Activated naive CD8-positive, alpha-beta T cell treated with anti-CD3 and anti-CD28 coated beads, Interleukin-2, amount 50 U/mL, for 16 hours (primary cell): ENCODE results near the gene SMIM32.

Experiments used
- DNase-seq: peaks from one replicate; pipeline ENCODE4 v3.0.0-alpha.2; 2020; ENCODE audit warnings: low read depth, low spot score

Gene SMIM32

DNA sequence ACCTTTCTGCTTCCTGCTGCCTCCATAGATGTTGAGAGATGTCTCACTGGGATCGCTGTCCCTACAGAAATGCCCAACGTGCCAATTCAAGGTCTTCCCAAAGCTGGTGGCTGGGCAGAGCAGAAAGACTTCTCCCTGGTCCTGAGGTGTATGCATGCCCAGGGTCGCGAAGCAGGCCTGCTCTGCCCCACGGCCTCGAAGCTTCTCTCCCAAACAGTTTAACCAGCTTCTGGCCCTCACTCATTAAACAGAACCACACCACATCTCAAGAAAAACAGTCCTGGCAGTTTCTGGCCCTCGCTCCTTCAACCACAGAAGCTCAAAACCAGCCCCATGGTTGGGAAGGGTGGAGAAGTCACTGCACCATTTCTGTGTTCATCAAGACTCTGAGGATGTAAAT, 14.7 kb upstream of the SMIM32 start:
- DNase-seq = no peak

DNA sequence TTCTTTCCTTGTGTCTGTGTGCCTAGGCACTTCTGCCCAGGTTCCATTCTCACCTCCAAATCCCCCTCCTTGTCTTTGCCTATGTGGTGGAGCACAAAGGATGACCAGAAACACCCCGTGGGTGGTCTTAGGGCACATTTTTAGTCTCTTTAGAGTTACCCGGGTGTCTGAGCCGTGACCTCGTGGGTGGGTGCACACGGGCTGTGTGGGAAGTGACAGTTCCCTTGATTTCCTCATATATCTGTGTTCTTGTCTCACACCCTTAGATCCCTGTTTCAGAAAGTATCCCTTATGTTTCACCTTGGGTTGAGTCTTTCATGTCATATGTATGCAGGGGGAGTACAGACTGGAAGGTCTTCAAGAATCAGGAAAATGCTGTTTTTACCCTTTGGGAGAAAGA, 13.4 kb upstream of the SMIM32 start:
- no peak for DNase-seq

DNA sequence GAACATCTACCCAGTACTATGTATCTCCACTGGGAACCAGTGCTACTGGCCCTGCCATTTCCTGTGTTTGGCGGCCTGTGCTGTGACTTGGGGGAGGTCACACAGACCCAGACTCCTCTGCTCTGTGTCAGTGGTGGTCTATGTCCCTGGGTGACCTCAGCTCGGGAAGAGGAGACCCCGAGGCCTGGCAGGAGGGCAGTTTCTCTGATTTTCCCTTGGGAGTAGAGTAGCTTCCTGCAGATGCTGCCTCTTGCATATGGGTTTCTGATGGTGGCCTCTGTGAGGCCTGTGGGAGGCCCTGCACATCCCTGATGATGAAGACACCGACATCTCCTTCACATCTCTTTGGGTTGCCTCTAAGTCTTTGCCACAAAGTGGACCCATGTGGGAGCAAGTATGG, 13.0 kb upstream of the SMIM32 start:
- no peak for DNase-seq

DNA sequence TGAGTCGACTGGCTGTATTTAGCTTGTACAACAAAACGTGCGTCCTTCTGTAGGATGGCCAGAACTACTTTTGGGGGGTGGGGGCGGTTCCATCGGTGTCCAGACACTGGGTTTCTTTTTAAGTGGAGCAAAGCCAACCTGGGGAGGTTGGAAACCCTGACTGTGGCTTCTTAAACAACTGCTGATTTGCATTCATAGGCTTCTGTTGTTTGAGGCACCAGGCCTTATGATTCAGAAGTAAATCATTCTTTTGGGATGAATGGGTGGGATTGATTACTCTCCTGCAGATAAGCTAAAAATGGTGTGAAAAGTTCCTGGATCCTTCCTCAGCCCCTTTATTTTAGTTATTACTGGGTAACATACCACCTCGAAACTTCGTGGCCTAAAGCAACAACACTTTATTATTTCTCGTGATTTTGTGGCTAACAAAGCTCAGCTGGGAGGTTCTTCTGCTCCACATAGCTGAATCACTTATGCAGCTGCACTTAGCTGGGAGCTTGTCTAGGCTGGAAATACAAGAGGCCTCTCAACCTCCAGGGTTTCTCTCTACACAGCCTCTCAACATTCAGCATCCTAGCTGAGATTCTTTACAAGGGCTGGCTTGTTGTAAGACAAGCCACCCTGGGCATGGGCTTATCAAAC, 12.2 kb upstream of the SMIM32 start:
- DNase-seq = no peak

DNA sequence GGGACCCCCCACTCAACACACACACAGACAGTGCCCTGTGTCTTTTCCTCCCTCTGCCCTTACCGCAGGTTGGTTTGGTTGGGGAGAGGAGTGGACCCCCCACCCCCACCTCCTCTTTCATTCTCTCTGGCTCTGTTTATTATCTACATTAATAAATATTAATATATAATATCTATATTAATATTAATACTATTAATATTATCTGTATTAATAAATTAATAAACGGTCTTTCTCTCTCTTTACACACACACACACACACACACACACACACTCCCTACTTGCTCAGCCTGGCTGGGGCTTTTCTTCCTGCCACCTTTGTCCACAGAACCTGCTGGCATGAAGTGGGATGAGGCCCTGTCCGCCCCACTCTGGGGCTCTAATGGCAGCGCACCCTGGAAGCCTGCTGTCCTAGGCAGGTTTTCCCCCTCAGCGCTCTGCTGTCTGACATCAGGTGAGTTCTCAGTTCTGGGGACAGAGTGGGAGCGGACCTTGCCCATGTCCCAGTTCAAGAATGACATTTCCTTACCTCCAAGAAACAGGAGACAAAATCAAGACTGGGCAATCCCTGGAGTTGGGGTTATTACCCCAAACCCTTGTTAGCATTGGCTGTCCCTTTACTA, 10.5 kb upstream of the SMIM32 start:
- DNase-seq = no peak

DNA sequence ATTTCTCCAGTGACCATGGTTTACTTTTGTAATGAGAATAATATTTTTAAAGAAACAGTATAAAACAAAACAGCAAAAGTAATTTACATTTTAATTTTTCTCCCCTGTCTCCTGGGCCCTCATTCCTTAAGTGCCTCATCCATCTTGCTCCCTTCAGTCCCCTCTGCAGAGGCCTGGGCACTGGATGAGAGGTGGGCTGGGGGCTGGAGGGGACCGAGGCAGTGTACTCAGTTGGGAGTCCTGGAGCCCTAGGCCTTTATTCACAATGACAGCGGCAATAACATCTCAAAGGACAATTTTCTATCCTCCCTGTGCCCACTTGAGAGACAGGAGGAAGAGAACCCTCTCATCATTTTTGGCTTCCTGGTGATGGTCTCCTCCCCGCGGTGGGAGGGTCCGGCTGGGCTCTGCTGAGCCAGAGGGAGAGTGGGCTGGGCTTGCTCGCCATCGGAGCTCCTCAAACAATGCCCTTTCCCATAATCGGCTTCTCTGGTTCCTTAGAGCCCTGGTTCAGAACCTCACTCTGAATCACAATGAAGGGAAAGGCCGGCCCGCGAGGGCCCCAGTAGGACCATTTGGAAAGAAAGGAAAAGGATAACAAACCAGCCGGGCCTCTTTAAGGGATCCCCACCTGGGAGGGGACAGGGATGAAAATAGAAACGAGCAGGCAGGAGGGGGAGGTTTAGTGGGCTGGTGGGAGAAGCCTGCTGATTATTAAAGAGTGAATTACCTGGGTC, 9.7 kb upstream of the SMIM32 start:
- no peak for DNase-seq

DNA sequence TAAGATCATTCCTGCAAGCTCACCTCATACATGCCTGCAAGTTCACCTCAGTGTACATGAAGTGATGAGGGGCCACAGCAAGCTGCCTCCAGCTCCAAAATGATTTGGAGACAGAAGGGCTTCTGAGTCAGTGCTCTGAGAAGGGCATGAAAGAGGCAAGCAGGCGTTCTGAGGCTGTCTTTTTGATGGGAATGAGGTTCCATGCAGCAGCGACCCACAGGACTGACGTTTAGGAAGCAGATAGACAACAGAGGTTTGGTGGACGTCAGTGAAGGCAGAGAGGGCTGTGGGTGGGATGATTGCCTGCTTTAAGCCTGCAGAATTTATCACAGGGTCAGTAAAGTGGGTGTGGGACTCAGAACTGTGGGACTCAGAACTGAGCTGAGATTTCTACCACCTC, 8.9 kb upstream of the SMIM32 start:
- DNase-seq = no peak

DNA sequence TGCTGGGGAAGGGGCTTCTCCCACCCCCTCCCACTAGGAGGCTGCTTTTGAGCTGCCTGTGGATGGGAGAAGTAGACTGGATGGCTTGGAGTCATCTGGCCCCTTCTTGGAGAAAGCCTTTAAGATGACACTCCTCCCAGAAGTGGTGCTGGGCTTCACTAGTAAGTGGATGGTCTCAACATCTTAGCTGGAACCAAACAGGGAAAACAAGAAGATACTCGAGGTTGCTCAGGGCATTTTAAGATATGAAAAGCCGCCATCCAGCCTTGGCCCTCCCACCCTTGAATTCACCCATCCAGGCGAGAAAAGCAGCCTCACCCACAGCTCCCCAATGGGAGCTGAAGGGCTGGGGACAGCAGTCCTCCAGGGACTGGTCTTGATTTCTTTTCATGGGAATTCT, 7.8 kb upstream of the SMIM32 start:
- no peak for DNase-seq

DNA sequence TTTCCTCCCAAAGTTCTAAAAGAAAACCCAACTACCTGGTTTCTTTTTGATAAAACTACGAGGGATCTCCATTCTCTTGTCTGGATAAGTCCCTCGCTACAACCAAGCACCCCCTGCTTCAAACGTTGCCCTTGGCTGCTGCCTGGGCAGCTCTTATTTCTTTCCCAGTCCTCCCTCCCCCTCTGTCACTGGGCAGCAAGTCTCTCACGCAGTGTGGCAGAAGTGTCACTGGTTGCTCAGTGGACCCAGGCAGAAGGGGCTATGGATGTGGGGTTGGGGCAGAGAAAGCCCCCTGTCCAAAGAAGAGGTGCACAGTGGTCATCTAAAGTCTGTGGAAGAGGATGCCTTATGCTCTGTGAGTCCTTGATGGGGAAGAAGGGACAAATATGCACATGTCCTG, 7.2 kb upstream of the SMIM32 start:
- no peak for DNase-seq

DNA sequence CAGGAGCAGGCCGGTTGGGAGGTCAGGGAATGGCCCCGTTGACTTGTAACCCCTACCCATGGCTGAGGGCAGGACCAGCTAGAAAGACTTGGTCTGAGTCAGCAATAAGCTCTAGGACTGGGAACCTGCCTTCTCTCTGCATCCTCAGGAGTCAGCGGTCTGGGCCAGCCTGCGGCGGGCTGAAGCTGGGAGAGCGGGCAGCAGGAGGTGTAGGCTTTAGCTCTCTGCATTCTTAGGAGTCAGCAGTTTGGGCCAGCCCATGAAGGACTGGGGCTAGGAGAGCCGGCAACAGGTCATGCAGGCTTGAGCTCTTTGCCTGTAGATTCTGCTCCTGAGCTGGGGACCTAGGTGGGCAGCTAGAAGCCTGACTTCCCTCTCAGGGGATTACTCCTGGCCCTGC, 6.4 kb upstream of the SMIM32 start:
- DNase-seq = no peak

DNA sequence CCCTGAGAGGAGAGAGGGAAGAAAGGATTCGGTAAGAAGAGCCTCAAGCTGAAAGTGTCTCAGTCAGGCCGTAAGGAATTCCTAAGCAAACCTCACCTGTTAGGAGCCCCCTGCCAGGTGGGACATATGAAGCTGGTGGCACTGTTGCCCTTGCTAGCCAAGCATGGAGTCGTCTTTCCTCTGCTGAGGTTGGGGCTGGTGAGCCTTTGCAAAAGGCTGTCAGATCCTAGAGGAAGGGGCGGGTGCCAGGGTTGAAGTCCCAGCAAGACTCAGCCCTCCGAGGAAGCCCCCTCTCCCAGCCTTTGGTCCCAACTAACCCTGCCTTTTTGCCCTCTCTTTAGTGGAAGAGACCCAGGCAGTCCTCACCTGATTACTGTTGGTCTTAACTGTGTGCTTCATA, 5.5 kb upstream of the SMIM32 start:
- DNase-seq = no peak

DNA sequence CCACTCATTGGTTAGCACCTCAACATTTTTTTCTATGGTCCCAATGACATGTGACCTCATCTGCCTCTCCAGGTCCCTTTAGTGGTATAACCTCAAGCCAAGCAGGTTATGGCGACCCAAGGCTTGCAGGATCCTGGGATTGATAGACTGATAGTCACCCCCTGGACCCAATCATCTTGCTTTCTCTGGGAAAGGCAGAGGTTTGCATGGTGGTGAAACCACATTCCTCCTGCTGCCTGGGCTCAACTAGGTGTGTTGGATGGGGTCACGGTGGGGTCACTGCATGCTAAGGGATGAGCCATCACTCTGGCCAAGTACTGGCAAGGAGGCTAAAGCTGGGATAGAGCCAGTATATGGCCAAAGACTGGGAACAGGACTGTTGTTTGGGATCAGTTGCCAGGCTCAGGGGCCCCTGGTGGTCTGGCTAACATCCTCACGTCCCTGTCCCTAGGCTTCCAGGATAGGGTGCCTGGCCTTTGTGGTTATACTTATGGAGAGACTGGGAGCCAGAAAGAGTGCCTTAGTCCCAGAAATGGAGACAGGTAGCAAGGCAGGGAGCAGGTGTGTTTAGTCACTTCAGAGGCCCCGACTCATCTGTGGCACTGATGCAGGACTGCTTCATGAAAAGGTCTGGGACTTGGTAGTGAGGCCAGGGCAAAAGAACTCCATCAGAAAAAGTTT, 4.6 kb upstream of the SMIM32 start:
- no peak for DNase-seq

DNA sequence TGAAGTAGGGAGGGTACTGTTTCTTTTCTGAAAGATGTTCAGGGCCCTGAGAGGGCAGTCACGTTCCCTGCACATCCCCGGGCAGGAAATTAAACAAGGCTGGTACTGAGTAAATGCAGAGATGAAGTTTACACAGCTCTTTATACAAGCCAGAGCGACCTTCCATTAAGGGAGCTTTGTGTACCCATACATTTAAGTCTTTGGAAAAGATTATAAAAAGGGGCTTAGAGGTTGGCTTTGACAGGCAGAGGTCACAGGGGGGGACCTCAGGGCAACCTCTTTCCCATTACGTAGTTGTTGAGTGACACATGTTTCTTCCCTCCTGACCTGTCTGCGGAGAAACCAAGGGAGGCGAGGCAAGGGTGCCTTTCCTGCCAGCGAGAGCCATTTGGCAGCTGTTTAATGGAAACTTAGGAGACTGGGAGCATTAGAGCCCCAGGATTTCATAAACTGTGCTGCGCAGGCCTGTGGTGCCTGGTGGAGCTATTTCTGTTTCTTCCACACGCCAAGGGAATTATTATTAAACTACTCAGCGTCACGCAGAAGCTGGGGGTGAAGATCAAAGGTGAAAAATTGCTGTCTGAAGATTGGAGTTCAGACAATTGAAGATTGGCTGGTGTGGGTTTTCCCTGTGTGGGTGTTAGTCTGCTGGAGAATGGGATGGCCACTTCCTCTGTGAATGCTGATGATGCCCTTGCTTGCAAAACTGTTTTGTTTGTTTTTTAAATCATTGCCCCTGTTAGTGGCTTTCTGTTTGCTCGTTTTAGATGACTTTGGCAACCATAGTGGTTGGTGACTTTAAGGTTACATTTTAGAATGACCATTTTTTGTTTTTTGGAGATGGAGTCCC, 3.2 kb upstream of the SMIM32 start:
- no peak for DNase-seq

DNA sequence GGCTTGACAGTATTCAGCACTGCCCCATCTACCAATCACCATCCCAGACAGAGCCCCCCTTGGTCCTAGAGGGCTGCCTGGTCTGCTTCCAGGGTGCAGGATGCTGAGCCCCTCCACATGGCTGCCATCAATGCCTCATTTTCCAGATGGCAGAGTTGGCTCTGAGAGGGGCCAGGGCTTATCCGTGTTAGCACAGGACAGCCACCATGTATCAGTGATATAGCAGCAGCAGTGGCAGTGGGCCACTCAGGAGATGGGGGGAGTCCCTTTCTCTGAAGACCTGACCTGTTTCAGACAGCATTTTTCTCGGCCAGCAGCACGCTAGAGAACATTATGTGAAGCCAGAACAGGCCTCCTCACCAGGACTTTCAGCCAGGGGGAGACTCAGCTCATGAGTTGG, 1.6 kb upstream of the SMIM32 start:
- no peak for DNase-seq

DNA sequence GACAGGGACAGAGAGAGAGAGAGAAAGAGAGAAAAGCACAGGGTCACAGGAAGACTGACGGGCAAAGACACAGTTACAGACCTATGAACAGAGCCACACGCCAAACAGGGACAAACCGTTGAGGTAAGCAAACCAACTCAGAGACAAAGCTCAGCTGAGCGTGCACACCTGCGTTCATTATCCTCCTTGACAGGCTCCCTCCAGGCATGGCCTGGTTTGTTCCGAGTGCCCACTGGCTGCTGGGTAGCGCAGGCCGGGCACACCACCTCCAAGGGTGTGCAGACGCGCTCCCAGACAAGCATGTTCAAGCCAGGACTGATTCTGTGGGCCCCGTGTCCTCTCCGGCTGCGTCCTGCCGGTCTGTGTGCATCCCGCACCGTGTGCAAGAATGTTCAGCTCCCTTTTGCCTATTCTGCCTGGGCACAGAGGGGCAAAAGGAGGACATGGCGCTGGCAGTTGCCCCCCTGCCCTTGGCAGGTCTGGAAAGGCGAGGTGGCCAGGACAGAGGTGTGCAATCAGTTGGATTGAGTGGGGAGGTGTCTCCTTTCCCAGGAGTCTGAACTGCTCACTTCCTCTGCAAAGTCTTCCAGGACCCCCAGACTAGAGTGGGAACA, 467 bp upstream of the SMIM32 start:
- no peak for DNase-seq

DNA sequence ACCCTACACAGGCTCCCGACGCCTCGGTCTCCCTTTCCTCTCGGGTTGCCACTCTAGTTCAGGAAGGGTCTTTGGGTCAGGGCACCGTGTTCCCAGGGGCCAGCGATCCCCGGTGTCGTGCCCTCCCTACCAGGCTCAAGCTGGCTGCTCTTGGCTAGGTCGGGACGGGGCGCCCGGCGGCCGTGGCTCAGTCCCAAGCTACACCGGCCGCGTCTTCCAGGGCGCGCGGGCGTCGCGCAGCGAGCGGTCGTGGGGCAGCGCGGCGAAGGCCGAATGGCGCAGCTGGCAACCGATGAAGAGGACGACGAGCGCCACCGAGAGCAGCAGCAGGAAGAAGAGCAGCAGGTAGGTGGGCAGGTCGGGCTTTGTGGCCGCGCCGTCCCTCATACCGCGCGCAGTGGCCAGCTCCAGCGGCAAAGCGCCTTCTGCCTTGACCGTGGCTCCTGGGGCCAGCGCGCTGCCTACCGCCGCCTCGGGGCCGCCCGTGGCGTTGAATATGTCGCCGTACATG, 892 bp downstream of the SMIM32 start:
- DNase-seq = no peak

DNA sequence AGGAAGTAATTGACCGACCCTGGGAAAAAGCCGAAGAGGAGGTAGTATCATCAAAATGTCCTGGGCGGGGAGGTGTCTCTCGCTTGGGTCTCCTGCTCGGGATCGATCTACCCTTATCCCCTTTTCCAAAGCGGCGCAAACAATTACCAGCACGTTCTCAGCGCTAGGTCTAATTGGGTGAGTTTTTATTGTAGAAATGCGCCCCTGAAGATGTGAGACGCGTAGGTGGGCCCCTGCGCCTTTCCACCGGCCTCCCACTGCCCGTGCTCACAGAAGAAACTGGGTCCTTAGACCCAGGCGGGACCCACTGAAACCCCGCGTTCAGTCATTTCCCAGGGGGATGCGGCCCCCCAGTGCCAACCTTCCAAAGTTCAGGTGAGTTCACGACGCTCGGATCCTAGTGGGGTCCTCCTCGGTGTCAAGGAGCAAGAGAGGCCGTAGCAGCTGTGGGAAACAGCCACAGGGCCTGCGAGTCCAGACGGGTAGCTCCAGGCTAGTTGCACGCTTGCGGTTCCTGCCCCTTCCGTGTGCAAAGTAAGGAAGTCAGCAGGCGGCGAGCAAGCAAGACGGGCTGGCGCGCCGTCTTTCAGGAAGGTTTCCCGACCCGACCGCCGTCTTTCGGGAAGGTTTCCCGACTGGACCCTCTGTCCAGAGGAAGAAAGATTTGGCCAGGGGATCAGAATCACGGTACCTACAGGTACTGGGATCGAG, 1.5 kb downstream of the SMIM32 start:
- DNase-seq = no peak

DNA sequence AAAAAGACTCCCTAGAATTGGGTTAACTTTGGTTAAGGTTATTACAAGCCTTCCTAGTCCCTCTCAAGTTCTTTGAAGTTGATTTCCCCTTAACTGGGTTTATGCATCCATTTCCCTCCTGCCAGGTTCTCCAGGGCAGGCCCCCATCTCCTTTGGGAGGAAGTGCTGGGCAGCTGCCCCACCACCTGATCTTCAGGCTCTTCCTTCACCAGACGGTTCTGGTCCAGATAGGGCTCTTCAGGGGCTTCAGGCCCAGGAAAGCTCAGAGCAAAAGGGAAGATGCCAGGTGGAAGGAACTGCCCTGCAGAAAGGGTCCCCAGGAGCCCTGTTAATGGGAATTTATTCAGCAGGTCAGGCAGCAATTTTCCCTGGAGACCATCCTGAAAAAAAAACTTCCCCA, 2.1 kb downstream of the SMIM32 start:
- no peak for DNase-seq

DNA sequence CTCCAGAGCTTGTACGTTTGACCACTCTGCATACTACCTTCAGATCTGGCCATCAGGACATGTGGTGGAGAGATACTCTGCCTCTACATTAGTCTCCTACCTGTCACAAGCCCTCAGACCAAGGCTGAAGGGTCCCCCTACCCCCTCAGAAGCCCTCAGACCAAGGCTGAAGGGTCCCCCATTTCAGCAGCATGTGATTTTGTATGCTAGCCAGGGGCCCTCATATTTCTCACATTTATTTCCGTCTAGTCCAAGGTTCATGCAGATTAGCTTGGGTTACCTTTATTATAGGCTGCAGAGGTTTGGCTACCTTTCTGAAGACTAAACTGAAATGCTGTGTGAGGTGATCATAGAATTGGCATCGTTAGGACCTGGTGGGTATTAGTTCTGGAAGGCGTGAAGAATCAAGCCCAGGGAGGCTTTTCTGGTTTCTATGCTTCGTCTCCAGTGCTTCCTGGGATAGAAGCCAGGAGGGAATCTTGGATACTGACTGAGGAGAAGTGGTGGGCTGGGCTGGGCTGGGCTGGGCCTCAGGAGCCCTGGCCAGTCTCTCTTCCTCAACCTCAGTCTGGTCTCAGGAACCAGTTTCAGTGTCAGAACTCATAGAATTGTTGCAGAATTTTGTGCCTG, 2.8 kb downstream of the SMIM32 start:
- no peak for DNase-seq

DNA sequence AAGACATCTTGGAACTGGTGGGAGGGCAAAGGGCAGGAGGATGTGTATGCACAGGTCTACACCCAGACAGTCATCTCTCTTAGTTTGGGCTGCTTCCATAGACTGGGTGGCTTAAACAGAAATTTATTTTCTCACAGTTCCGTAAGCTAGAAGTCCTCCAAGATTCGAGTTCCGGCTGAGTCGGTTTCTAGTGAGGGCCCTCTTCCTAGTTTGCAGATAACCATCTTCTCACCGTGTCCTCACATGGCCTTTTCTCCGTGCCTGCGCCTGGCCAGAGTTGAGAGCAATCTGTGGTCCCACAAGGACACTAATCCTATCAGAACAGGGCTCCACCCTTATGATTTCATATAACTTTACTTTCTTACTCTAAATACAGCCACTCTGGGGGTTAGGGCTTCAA, 4.1 kb downstream of the SMIM32 start:
- DNase-seq = no peak
